Measurements from ENCODE around the gene GTPBP8. TPM values are rescaled to one million over a fixed set of nuclear protein-coding genes. Genes with fewer than 3 reads are reported as not detected.
A peak's percentile ranks its signal among the peaks of the same experiment; 100 is the strongest.
"Not testable (repeated sequence)": the region's sequence is repeated elsewhere in the genome, so short reads cannot be mapped to it uniquely, and the experiment has no call there.

The GTPBP8 gene
- total RNA-seq, 1 donor from 2014 or later: 25.9 TPM

DNA sequence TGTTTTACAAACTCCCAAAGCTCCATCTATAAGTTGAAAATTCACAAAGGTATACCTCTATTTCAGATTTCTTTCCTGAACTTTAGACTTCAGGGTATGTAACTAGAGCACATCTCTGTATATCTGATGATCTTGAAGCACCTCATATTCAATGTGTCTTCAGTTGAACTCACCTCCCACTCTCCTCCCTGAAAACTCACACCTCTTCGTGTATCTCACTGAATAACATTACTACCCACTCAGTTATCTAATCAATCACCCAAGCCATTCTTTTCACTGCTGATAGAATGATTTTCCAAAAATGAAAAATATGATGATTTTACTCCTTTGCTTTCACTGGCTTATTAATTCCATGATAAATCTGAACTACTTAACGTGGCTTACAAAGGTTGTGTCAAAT, 52.9 kb downstream of the GTPBP8 start:
- H3K9me3 Mint-ChIP-seq: peaks cover 5% of the 10 kb centered on the region
- no peaks in the 10 kb centered on the region for H3K4me1 Mint-ChIP-seq (ENCODE audit: unreplicated experiment)
- TF ChIP-seq, protein P1, sequence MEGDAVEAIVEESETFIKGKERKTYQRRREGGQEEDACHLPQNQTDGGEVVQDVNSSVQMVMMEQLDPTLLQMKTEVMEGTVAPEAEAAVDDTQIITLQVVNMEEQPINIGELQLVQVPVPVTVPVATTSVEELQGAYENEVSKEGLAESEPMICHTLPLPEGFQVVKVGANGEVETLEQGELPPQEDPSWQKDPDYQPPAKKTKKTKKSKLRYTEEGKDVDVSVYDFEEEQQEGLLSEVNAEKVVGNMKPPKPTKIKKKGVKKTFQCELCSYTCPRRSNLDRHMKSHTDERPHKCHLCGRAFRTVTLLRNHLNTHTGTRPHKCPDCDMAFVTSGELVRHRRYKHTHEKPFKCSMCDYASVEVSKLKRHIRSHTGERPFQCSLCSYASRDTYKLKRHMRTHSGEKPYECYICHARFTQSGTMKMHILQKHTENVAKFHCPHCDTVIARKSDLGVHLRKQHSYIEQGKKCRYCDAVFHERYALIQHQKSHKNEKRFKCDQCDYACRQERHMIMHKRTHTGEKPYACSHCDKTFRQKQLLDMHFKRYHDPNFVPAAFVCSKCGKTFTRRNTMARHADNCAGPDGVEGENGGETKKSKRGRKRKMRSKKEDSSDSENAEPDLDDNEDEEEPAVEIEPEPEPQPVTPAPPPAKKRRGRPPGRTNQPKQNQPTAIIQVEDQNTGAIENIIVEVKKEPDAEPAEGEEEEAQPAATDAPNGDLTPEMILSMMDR (conservative IDR thresholded peaks at IDR 0.05): no peak
- H3K27ac Mint-ChIP-seq: no peak overlapping the region
- H3K27me3 Mint-ChIP-seq: no peaks in the 10 kb centered on the region
- H3K4me3 Mint-ChIP-seq: no peak overlapping the region
- no peak for DNase-seq (ENCODE audit: extremely low spot score, unreplicated experiment)
- no peaks in the 10 kb centered on the region for H3K36me3 Mint-ChIP-seq

DNA sequence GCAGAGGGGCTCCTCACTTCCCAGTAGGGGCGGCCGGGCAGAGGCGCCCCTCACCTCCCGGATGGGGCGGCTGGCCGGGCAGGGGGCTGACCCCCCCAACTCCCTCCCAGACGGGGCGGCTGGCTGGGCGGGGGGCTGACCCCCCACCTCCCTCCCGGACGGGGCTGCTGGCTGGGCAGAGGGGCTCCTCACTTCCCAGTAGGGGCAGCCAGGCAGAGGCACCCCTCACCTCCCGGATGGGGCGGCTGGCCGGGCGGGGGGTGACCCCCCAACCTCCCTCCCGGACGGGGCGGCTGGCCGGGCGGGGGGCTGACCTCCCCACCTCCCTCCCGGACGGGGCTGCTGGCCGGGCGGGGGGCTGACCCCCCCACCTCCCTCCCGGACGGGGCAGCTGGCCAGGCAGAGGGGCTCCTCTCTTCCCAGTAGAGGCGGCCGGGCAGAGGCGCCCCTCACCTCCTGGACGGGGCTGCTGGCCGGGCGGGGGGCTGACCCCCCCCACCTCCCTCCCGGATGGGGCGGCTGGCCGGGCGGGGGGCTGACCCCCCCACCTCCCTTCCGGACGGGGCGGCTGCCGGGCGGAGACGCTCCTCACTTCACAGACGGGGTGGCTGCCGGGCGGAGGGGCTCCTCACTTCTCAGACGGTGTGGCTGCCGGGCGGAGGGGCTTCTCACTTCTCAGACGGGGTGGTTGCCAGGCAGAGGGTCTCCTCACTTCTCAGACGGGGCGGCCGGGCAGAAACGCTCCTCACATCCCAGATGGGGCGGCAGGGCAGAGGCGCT, 55.6 kb downstream of the GTPBP8 start:
- DNase-seq (ENCODE audit: extremely low spot score, unreplicated experiment); H3K4me1 Mint-ChIP-seq (ENCODE audit: unreplicated experiment); H3K27me3 Mint-ChIP-seq; H3K27ac Mint-ChIP-seq; H3K9me3 Mint-ChIP-seq; H3K4me3 Mint-ChIP-seq; H3K36me3 Mint-ChIP-seq: not testable (repeated sequence)

DNA sequence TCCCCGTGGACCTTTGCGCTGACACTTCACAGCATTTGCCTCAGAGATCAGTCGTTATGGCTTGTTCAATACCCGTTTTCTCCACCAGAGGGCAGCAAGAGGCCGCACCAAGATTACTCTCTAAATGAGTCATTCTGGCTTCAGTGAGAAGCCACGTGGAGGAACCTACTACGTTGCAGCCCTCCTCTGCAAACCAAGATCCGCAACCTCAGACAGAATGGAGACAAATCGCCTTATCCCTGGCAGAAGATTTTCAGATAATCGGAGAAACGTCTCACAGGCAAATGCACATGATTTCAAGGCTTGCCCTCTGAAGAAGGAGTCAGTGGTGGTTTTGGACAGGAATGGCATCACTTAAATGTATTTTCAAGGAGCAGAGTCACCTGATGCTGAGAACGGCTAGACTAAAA, 60.5 kb downstream of the GTPBP8 start:
- peaks cover 10% of the 10 kb centered on the region for H3K4me1 Mint-ChIP-seq (ENCODE audit: unreplicated experiment)
- no peaks in the 10 kb centered on the region for H3K27me3 Mint-ChIP-seq
- peak; percentile 84 for DNase-seq (ENCODE audit: extremely low spot score, unreplicated experiment)
- H3K4me3 Mint-ChIP-seq: no peak overlapping the region
- H3K36me3 Mint-ChIP-seq: no peaks in the 10 kb centered on the region
- H3K27ac Mint-ChIP-seq: no peak overlapping the region
- H3K9me3 Mint-ChIP-seq: no peaks in the 10 kb centered on the region
- TF ChIP-seq, protein P1 (conservative IDR thresholded peaks at IDR 0.05): peak; percentile 97

Other genes starting within 250 kb of the GTPBP8 start
- gene CD200R1L, start 144.1 kb upstream of the GTPBP8 start, total RNA-seq (ENCODE audit: low replicate concordance): not detected in 2 replicates
- gene CD200R1, start 15.9 kb upstream of the GTPBP8 start, total RNA-seq (ENCODE audit: low replicate concordance): 2.1 and 4.5 TPM in 2 replicates
- gene BOC, start 220.6 kb downstream of the GTPBP8 start, total RNA-seq (ENCODE audit: low replicate concordance): 36.7 and 219 TPM in 2 replicates